Stimulated activated CD4-positive, alpha-beta T cell treated with anti-CD3 and anti-CD28 coated beads, Interleukin-2, amount 100 ng/mL, for 24 hours (primary cell): ENCODE measurements around the gene MYO5C.

Source experiments
- DNase-seq, 2 donors: peaks; one replicate each; pipeline ENCODE4 v3.0.0-alpha.2; 2020

MYO5C gene

DNA sequence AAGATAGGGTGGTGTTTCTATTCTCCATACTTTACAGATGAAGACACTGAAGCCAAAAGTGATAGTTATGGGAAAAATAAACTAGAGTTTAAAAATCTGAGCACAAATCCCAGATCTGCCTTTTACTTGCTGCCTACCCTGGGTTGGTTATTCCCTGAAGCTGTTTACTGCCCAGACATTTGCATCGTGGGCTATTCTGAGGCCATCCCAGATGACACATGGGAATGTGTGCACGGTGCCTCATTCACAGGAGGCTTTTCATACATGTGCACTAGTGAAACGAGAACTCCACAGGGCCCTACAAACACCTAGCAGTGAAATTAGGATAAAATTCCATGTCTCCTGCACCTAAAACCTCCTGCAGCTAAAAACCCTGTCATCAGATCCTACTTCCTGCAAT lies 17.5 kb downstream of the MYO5C start:
- DNase-seq, result no peak

DNA sequence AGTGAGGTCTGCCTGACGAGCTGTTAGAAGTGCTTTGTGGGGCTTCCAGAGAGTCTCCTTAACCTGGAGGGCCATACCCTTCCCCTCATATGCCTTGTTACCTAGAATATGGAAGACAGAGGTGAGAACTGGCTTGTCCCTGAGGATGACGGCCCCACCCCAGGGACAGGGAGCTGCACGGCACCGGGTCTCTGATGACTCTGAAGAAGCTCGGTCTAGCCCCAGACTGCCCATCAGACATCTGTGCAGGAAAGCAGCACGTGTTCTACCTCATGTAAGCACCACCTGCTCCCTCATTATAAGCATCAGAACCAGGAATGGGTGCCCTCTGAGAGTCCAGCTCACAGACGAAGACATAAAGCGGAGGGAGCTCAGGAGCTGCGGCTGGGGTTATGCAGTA lies 18.0 kb downstream of the MYO5C start:
- no peak for DNase-seq

DNA sequence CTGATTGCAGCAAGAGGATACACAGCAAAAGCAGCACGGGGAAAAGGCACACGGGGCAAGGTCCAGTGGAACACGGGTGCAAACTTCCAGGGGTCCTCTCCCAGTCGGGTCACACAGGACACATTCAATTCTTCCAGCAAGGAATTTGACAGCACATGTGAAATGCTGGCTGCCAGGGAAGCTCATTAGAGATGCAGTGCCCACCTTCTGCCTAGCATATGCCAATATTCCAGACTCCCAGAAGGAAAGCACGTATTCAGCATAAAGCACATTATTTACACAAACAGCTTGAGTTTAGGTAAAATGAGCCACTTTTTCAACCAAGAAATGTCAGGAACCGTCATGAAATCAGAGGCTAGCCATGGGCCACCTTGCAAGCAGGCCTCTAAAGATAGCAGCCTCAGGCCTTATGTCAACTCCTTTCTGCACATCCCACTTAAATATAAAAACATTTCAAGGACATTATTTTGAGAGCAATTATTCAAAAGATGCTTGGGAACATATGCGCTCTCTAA lies 19.3 kb downstream of the MYO5C start:
- DNase-seq, result no peak

DNA sequence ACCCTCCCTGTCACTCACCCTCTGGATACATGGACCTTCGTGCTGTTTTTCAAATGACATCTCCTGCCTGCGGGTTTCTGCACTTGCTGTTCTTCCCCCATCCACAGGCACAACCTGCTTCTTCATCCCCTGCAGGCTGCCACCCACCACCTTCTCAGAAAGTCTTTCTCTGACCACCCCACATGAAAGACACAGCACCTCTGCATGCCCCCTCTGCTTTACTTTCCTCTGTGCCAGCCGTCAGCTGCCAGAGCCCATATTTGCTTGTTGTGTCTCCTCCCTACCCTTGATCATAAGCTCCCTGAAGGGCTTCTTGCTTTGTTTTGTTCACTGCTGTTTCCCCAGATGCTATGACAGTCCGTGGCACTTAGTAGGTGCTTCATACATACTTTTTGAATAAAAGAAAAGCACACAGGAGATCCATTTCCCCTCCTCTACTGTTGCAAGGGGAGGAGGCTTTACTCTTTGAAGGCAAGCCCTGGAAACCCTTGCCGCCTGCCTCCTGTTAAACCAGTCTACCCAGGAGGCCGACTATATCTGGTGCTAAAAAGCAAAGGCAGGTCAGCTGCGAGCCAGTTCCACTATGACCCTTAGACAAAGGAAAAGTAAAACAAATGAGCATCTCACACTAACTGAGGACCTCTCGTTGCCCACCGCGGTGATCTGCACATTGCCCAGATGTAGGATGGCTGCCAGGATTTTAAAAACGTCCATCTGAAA lies 31.9 kb downstream of the MYO5C start:
- DNase-seq, result no peak

DNA sequence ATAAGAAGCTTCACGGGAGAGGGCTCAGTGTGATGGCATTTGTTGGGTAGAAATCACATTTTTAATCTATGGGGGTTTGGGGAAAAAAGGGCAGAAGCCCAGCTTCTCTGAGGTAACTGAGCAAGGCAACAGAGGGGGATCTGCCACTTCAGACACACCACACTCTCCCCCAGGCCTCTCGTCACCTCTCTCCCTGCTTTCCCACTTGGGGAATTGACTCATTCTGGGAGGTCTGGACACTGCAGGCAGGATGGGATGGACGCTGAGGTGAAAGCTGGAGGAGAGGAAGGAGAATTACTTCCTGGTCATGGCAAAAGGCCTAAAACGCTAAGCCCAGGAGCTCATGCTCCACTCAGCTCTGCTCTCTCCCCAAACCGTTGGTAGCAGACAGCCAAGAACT lies 33.2 kb downstream of the MYO5C start:
- no peak for DNase-seq

DNA sequence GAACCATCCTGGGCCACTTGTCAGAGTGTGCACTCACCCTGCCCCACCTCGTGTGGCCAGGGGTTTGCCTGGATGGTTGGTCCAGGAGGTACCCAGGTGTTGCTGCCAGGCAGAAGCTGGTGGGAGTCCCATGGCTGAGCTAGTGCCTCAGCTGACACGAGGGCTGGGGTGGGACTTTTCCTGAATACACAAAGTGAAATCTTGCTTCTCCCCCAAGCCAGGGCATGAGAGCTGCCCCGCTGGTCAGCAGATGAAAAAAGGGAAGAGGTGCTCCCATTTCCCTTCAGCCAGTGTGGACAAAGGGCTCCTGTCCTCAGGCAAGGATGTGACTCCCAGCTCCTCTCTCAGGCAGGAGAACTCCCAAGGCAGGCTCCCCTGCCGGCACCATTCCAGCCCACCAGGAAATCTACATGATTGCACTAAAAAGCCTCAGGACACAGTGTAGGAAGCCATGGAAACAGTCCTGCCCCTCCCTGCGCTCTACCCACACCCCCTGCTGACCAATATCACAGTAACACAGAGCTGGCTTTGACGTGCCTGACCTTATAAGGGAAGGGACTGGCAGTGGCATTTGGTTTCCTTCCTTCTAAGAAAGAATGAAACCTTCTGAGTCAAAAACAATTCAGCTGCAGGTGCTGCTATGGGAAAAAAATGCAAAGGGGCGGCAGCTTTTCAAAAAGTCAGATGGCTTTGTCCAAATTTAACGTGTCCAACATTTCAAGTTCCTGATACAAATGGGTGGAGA lies 33.9 kb downstream of the MYO5C start:
- DNase-seq, result peak; percentile 61 to 64

DNA sequence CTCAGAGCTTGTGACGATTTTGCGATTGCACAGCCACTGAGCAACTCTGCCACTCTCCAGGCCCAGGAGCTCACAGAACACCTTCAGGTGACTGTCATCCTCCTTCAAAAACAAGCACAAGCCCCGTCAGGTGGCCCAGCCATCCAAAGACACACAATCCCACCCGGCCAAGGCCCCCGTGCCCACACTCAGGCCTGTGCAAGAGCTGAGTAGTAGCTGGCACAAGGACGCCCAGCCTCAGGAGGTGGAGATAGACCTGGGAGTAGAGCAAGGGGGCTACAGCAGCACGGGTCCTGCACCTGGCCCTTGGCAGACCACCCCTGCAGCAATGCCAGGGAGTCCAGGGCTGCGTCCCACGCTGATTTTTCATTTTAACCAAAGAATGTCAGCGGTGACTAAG lies 34.6 kb downstream of the MYO5C start:
- DNase-seq, result no peak

DNA sequence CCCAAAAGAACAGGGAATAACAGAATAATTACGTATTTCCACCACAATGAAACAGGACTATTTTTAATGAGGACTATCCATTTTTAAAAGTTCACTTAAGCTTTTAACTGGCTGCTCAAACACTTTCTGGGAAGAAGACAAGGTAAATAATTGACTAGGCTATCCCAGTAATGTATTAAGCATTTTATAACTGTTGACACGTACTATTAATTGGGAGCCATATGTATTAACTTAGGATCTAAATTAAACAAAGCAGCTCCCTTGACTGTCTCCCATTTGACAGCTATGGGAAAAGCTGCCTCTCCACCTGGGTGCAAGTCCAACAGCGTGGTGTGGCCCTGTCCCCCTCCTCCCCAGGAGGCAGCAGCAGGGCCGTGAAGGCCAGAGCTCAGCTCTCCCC lies 36.1 kb downstream of the MYO5C start:
- DNase-seq, result no peak

DNA sequence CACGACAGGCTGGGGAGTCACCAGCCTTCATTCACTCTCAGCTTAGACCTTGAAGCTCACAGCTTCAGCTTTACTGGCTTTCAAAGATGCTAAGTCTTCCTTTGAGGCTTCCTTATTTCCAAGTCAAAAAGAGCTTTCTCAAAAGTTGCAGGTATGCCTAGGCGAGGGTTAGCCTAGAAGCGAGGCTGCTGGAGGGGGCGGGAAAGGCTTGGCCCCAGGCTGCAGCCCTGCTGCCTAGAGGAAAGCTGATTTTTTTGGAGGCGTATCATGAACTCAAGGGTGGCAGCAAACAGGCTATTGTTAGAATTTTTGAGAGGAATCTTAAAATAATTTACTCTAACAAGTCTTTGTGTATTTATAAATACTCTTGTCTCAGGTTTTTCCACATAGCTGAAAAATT lies 37.1 kb downstream of the MYO5C start:
- no peak for DNase-seq

DNA sequence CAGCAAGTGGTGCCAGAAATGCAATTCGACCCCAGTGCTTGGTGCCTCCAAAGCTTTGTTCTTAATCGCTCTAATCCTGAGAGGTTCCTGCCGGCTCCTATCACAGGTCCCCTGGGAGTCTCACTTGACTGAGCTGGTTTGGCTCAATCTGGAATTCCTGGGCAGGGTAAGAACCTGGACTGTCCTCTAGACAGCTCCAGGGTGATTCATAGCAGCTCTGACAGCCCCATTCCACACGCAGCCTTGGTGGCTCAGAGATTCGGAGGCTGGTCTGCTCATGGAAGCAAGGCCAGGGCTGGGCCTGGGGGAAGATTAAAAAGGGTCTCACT lies 37.9 kb downstream of the MYO5C start:
- DNase-seq, result no peak

DNA sequence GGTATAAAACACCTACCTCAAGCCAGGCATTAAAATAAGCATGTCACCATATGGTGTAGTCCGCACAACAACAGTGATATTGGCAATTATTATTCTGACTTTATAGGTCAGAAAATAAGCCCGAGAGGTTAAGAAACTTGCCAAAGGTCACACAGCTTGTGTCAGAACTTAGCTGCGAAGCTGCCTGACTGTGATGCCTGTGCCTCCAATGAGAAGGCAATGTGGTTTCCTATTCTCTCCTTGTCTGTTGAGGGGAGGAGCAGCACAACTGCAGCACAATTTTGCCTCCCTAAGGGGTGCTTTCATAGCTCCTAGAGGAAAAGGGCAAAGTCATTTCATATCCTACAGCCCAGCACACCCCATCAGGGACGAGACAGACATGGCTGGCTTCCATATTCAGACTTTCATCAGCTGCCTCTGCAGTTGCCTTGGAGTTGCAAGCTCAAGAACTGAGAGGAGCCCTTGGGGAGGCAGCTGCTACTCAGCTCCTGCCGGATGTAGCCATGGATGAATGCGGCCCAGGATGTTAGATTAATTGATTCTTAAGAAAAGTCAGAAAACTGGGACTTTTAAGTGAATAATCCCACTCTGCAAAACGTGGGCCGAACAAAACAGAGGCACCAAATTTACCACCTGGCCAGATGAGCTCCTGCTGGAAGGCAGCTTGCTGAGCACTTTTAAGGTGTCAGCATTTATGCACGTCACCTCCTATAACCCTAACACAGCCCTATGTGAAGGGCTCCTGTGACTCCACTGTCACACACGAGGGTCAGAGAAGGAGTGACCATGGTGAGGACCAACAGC lies 38.5 kb downstream of the MYO5C start:
- DNase-seq, result no peak

DNA sequence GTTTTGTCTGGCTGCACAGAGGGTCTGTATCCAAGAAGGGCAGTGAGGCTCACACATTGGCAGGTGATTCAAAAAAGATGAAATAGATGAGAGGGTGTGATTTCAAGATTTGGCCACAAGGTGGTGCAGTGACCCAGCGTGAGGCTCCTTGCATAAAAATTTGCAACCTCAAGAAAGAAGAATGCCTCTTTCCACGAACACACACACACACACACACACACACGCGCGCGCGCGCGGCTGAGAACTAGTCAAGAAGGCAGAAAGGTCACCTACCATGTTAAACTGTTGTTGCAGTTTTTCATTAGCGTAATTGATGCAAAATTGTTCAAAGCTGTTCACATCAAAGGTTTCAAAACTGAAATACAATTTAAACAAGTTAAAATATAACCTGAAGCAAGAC lies 39.2 kb downstream of the MYO5C start:
- peak; percentile 70 to 78 for DNase-seq

DNA sequence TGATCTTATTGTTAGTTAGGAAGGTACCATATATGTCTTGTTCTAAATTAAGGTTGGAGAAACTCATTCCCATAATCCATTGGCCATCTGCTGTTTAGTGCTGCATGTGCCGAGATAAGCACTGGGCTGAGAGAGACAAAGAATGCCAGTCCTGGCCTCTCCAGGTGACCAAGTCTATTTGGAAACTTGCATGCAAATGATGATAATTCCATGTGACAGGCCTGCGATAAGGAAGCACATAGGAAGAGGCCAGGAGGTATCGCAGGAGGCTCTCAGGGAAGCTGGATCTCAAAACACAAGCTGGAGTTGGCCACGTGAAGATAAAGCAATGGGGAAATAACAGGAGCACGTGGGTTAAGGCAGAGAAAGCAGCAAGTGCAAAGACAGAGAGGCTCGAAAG lies 39.7 kb downstream of the MYO5C start:
- DNase-seq, result no peak

DNA sequence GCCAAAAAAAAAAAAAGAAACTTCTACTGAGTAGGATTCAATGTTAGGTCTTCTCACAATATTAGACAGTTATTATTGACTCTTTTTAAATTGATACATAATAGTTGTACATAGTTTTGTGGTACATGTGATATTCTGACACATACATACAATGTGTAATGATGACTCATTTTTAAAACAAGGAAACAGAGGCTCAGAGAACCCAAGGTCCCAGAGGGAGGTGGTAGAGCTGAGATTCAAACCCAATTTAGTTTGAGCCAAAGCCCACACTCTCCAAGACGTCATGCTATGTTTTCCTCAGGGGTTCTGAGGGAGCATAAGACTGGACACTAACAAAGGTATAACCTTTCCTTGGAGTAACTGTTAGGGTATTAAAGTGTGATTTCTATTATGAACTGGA lies 40.6 kb downstream of the MYO5C start:
- no peak for DNase-seq

DNA sequence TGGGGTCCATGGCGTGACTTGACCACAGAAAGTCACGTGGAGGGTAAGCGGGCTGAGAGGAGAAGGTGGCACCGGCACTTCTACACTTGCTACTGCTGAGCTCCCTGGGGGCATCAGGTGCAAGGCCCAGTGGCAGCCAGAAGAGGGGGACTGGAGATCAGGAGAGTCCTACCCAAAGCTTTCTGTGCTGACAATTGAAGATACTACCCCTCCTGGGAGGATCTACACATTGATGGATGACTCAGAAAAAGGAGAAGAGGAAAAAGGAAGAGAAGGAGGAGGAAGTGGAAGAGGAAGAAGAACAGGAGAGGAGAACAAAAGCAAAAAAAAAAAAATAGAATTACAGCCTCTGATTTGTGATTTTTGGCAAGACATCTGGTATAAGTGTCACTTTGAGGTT lies 41.2 kb downstream of the MYO5C start:
- no peak for DNase-seq

DNA sequence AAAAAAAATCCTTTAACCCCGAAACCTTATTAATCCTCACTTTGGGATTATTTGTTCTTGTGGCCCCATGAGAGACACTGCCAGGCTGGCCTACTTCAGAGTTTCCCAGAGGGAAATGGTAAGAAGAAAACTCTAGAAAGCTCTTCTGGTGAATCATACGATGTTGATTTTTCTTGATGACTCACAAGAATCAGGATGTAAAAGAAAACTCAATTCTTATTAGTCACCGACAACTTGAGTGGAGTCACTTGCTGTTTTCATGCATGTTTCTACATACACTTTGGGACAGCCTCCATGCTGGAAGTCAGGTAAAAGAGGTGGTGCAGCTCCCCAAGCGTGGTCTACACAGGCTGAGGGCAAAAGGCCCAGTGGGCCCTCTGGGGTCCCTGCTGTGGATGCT lies 42.8 kb downstream of the MYO5C start:
- no peak for DNase-seq

DNA sequence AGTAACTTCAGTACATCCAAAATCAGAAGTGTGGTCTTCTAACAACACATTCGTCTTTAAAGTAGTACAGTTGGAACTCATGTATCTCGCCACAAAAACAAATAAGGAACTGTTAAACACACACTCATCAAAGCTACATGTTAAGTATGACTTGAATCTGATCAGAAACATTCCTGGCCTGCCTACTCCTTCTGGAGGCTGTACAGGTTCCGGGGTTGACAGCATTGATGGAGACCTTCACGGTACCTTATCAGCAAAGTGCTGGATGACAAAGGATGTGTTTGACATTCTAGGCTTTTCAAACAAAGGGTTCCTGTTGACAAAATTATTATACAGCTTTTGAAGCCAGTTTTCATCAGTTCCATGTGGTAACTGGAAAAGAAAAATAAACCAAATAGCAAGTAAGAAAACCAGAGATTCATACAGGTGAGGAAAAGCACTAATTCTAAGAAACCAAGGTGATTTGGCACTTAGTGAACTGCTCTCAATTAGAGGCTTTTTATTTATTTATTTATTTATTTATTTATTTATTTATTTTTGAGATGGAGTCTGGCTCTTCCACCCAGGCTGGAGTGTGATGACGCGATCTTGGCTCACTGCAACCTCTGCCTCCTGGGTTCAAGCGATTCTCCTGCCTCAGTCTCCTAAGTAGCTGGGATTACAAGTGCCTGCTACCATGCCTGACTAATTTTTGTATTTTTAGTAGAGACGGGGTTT lies 44.3 kb downstream of the MYO5C start:
- DNase-seq, result no peak

DNA sequence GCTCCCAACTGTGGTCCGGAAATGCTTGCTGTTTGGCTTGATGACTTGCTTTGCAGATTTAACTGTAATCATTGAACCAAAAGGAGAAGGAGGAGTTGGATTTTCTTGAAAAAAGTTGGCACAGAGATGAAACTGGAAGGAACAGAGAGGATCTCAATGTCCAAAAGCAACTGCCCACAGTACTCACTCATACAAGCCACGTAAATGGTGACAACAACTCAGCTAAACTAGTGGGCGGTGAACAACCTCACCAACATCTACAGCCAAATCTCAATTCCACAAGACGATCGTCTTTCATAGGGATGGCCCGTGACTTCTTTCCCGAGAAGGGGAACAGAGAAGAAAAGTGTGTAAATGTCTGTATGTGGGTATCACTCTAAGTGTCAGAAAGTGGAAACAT lies 48.1 kb downstream of the MYO5C start:
- DNase-seq, result no peak

DNA sequence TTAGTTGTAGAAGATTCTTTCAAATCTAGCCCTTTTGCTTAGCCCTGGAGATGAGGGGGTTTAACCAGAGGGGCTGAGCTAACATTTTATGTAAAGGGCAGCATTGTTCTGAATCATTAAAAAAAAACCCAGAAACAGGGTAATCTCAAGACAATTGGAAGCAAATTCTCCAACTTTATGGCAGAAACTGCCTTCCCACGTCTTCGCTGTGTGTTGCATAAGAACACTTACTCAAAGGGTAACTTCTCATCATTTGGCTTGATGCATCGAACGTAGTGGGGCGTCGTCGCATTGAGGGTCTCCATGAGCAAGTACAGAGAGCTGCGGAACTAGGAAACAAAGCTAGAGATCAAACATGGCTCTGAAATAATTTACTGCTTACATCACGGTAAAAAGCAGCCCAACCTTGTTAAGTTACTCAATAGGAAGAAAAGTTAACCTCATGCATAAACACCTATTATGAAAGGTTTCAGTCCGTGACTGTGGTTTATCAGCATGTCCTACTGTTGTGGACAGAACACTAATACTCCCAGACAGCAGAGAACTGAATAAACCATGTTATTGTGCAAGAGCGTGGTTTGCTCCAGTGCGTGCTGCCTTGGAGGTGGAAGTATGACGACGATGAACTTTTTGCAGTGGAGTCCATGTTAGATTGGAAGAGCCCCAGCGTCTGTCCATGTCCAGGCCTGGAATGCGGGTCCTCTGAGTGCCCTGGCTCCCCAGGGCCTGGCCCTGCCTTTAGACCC lies 48.7 kb downstream of the MYO5C start:
- no peak for DNase-seq

DNA sequence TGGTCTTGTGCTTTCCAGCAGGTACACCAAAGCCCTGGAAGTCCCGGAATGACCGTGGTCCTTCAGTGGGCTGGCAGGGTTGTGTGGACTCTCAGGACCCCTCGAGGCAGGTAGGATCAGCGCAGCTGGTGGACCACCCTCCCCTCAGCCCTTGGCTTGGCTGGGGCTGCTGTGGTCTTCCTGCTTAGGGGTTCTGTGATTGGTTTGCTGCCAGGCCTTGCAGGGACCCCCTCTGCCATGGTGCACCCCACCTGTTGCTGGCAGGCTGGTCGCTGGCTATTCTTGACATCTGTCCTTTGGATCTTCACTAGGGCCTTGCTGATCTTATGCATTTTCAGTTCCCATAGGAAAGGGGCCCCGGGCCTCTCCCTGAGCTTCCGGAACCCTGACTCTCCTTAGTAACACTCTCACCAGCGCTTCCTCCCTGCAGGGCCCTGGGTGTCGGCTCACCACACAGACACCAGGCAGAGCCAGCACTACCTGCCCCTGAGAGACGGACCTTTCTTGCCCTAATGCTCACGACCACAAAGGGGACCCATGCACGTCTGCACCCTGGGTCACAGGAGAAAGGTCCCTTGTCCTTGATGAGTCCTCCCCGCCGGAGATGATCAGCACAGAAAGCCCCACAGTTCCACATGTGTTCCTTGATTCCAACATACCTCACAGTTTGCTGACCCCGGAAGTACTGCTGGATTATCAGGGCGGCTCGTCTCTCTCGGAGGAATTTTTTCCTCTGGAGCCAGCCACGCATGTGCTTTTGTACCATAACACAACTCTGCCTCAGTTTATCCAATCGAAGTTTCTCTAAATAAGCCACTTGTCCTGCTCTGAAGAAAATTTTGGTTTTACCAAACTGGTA lies 51.7 kb downstream of the MYO5C start:
- DNase-seq, result no peak

DNA sequence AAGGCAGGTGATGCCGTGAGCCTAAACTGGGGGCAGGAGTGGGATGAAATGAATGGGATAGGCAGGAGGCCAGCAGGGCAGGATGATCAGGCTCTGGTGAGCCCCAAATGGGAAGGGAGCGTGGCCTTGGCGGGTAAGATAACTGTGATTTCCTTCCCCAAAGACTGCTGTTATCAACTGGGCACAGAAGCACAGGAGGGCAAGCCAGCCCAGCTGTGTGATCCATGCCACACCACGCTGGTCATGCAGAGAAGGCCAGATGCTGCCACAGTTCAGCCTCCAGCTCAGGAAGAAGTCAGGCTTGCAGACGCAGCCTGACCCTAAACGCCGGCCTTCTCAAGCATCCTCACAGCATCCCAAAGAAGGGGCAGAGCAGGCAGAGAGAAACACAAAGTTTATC lies 52.3 kb downstream of the MYO5C start:
- no peak for DNase-seq
